GM19463 (cell line): ENCODE measurements around the gene UBR3.
"Not testable (repeated sequence)": the region's sequence is repeated elsewhere in the genome, so short reads cannot be mapped to it uniquely, and the experiment has no call there.

Source experiments
- ATAC-seq: cut with Tn5 transposase; IDR thresholded peaks from one replicate; pipeline ENCODE4 v1.9.1; 2021; ENCODE audit warnings: mild to moderate bottlenecking, moderate library complexity; ENCODE audit not compliant: unreplicated experiment

The UBR3 gene

DNA sequence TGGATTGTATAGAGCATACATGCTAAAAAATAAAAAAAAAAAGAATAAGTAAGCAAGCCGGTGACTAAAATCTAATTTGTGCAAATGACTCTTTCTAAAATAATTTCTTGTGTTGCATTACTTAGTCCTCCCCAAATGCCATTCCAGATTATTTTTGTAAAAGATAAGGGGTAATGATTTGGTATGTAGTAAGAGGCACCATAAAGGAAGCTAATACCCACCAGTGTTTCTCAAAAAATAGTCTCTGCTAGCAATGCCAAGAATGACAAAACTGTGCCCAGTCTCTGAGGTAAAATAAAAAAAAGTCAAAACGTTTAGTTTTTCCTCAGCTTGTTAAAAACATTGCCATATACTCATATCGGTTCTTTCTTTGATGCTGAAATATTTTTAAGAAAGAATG, 5.2 kb upstream of the UBR3 start:
- ATAC-seq = no peak

GRCh38 chr2:169822785-169823392, 4.4 kb upstream of the UBR3 start:
- no peak for ATAC-seq

GRCh38 chr2:169823996-169824372, 3.3 kb upstream of the UBR3 start:
- no peak for ATAC-seq

DNA sequence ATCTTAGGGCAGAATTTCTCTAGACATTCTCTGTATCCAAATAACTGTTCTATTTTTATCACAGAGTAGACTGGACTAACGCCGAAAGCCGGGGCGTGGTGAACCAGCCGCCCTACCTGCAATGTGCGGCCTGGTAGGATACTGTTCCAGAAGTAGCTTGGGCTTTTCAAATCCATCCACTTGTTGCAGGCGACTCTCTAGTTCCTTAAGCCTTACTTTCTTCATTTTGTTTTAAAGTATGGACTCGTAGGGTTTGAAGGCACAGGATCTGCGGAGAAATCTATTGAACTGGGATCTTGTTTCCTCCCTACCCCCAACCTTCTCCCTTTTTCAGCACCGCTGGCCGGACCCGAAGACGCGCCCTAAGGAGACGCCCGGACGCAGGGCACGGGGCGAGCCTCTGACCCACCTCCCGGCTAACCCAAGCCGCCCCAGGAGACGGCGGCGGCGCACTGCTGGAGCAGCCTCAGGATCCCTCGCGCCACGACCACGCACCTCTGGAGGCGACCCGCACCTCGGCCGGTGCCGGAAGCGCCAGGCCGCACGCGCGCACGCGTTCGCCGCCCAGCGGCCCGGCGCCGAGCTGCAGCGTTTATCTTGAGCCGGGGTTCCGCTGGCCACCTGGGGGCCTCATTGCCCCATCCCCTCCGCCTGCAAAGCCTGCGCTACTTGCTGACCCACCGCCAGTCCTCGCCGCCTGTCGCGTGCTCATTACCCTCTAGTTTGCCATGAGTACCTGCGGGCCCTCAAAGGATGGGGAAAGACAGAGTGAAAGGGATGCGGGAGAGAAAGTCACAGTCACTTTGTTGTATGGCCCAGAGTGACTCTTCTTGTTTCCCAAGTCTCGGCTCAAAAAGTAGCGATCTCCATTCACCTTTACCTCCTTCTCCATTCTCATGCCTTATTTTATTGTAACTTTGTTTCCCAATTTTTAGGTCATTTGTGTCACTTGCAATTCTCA, 2.6 kb upstream of the UBR3 start, which contains the start of gene METTL5:
METTL5 (minus strand) TSS at position 533 of the 961 bp plus-strand sequence; CDS start at position 225, 308 bp downstream.
- peak; percentile 53 for ATAC-seq

GRCh38 chr2:169828141-169828811, 1.0 kb downstream of the UBR3 start:
- peak; percentile 26 for ATAC-seq

DNA sequence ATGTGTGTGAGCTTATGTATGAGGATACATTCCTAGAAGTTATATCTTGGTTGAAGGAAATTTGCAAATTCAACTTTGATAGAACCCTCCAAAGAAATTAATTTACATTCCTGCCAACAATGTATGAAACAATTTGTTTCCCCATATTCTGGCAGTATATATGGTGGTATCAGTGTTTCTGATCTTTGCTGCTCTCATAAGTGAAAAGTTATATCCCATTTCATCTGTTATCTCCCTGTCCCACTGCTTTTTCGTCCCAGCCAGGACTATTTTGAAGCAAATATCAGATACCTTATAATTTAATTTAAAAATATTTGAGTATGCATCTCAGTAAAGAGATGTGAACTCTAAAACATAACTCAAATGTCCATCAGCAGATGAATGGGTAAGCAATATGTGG, 7.1 kb downstream of the UBR3 start:
- ATAC-seq = no peak

- ATAC-seq = no peak
Measured at GRCh38 chr2:169838743-169839489, 11.7 kb downstream of the UBR3 start.

- ATAC-seq = no peak
Measured at GRCh38 chr2:169839954-169840746, 12.9 kb downstream of the UBR3 start.

- ATAC-seq = no peak
Measured at GRCh38 chr2:169840747-169841142, 13.5 kb downstream of the UBR3 start.

GRCh38 chr2:169841625-169842024, 14.4 kb downstream of the UBR3 start:
- not testable (repeated sequence) for ATAC-seq

- no peak for ATAC-seq
Measured at GRCh38 chr2:169845016-169845415, 17.8 kb downstream of the UBR3 start.

DNA sequence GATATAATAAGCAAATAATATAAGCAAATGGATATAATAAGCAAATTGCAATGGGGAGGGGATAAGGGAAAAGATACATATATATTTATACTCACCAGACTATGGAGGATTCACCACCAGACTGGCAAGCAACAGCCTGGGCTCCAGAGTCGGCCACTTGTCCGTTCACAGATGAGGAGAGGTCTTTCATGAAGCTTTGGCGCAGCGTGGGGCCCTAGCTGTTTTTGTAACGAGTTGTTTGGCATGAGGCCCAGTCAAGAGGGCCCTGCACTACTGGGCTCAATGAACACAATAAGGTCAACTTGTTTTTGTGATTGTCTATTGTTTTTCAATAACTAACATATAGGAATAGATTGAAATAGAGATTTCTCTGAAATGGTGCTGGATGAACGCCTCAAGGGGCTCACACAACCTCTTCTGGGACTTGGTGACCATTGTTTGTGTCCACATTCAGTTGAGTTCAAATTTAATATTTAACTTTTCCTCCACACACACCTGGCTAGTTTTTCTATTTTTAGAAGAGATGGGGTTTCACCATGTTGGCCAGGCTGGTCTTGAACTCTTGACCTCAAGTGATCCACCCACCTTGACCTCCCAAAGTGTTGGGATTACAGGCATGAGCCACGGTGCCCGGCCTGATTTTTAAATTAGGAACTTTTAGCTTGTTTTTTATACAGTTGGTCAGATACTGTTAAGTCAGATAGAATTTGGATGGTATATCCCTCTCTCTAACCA, 21.9 kb downstream of the UBR3 start:
- not testable (repeated sequence) for ATAC-seq

DNA sequence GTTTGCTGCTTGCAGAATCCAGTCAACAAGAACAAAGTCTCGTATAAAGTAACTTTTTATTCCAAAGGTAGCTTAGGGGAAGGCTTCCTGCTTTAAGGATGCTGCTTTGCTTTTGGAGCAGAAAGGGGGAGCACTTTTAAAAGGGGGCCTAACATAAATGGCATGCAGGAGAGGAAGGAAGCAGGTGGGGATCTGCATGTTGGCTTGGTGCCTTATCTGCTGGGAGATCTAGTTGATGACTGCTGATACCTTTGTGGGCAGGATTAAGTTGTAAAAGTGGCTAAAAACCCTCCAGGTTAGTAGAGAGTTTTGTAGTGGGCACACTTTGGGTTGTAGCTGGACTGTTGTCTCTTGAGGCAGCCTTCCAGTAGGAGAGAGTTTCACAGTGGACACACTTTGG, 22.5 kb downstream of the UBR3 start:
- ATAC-seq = no peak

GRCh38 chr2:169853041-169853668, 25.9 kb downstream of the UBR3 start:
- no peak for ATAC-seq

DNA sequence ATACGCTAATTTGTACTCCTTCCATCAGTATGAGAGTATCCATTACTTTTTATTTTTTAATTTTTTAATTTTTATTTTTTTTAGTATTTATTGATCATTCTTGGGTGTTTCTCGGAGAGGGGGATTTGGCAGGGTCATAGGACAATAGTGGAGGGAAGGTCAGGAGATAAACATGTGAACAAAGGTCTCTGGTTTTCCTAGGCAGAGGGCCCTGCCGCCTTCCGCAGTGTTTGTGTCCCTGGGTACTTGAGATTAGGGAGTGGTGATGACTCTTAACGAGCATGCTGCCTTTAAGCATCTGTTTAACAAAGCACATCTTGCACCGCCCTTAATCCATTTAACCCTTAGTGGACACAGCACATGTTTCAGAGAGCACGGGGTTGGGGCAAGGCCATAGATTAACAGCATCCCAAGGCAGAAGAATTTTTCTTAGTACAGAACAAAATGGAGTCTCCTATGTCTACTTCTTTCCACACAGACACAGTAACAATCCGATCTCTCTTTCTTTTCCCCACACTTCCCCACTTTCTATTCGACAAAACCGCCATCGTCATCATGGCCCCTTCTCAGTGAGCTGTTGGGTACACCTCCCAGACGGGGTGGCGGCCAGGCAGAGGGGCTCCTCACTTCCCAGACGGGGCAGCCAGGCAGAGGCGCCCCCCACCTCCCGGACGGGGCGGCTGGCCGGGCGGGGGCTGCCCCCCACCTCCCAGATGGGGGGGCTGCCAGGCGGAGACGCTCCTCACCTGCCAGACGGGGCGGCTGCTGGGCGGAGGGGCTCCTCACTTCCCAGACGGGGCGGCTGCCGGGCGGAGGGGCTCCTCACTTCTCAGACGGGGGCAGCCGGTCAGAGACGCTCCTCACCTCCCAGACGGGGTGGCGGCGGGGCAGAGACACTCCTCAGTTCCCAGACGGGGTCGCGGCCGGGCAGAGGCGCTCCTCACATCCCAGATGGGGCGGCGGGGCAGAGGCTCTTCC, 28.3 kb downstream of the UBR3 start:
- not testable (repeated sequence) for ATAC-seq

GRCh38 chr2:169859423-169859822, 32.2 kb downstream of the UBR3 start:
- no peak for ATAC-seq

DNA sequence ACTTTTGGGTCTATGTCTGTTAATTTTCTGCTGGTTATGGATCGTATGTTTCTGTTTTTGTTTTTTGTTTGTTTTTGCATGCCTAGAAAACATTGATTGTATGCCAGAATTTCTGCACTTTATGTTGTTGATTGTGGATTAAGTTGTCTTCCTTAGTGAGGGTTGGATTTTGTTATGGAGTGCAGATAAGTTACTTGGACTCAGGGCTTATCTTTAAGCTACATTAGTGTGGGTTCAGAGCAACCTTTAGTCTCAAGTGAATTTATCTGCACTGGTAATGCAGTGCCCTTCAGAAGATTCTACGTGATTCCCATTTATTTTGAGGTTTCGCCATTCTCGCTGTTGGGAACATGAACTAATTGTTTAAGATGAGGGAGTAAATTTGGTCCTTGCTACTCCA, 32.9 kb downstream of the UBR3 start:
- ATAC-seq = no peak

GRCh38 chr2:169862816-169863215, 35.6 kb downstream of the UBR3 start:
- ATAC-seq = no peak
